Activated CD8-positive, alpha-beta memory T cell treated with anti-CD3 and anti-CD28 coated beads for 48 hours (primary cell): ENCODE data around the gene ANTXRL.
"Not testable (repeated sequence)": the region's sequence is repeated elsewhere in the genome, so short reads cannot be mapped to it uniquely, and the experiment has no call there.

Source experiments
- DNase-seq, 3 experiments: peaks; one replicate each; pipeline ENCODE4 v3.0.0-alpha.2; 2020; ENCODE audit warnings: low read depth in 2 of 3, low spot score in 2 of 3

ANTXRL gene

DNA sequence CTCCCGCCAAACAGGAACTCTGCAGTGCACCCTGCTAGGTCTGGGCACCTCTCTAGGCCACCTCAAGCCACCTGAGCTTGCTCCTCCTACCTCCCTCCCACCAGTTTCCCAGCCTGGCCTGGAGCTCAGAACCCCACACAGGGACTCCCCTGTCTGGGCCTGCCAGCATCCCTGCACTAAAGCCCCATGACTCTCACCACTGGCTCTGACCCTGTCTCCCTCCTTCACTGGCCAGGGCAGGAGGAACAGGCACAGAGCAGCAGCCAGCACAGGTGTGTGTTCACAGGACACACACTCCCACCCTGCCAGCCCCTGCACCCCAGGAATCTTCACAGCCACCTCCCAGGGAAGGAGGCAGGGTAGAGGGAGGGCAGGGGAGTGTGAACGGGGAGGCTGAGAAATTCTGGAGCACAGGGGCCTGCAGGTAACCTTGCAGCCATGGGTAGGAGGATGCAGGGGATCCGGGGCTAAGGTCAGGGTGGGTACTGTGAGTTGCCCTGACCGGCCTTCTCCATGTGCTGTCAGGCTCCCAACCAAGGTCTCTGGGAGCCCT is 13.9 kb upstream of the ANTXRL start:
- DNase-seq: no peak

DNA sequence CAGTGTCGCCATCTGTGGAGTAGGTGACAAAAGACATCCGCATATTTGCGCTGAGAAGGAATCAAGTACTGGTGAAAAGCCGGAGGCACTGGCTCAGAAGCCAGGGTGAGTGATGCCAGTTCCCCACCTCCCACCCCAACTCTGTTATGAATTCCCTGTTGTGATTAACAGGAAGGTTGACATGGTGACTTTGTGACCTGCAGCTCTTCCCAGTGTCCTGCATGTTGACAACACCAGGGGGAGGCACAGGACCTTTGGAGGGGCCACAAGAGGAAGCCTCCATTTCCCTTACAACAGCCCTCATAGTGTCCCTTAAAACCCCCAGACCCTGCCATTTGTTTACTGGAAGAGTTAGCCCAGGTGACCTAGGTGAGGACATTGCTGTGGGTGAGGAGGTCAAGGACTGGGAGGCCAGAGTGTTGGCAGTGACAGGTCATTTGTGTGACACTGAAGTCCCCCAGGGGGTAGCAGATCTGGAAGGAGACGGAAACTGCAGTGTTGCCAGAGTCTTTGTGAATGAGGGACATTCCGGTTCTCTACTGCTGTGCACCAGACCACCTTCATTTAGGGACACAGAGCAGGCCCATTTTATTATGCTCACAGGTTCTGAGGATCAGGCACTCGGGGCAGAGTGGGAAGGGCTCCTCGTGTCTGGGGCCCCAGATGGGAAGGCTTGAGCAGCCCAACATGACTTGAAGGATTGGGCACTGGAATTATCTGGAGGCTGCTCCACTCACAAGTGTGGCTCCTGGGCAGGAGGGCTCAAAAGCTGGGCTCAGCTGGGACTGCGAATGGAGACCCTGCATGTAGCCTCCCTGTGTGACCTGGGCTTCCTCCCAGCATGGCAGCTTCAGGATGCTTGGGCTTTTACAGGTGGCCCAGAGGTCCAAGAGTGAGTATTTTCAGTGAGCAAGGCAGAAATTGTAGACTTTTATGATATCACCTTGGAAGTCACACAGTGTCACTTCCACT is 13.0 kb upstream of the ANTXRL start:
- no peak for DNase-seq

DNA sequence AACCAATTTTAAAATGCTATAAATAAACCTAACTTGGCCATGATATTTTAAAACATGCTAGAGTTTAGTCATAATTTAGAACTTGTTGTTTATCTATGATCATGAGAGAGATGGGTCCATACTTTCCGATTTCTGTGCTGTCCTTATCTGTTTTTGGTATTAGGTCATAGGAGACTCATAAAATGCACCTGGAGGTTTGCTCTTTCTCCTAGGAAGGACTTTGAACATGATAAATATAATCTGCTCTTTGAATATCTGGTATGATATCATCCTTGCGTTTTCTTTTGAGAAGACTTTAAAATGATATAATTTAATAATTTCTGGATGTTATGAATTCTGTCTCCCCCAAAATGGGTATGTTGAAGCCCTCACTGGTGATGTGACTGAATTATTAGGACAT is 9.0 kb upstream of the ANTXRL start:
- DNase-seq: no peak

DNA sequence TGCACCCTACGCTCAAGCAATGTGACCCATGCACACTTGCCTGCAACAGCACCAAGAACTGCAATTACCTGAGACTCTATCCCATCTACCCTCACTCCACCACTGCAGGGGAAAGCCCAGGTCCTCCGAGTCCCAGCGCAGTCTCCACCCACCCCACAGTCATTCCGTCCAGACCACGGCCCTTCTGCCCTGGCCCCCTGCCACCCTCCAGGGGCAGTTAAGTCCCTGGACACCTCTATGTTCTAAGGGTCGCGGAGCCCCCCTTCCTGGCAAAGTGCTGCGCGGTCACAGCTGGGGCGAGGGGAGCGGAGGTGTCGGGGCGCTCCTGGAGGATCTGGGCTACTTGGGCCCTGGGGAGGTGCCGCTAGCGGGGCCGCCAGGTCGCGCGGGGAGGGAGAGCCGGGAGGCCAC is 4.4 kb upstream of the ANTXRL start:
- DNase-seq: not testable (repeated sequence)

DNA sequence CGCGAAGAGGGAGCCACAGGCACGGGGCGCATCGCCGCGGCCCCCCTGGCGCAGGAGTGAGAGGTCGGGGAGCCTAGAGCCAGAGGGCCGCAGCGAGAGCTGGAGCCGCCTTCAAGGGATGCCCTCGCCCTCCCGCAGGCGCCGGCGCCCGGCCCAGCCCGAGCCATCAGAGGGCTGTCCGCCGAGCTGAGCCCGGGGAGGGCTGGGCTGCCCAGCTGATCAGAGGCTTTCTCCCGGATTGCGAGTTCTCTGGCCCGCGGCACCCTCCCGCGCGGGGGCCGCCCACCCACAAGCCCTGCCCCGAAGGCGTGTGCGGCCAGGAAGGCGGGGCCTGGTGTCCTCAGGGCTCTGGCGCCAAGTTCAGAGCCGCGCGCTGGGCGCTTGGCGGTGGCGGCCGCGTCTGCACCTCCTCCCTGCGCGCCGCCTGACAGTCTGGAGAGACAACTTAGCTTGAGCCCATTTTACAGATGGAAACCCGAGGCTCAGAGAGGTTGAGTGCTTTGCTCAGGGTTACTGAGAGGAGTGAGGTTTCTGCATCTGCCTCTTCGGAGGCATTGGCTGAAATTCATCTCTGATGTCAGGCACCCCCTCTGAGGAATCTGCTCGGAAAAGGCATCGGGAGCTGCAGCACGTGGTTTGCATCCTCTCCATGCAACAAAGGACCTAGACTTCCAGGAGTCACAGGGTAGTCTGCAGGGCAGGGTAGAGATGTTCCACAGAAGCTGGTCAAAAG is 3.8 kb upstream of the ANTXRL start:
- peak in 1 of 3 experiments; percentile 34 for DNase-seq

DNA sequence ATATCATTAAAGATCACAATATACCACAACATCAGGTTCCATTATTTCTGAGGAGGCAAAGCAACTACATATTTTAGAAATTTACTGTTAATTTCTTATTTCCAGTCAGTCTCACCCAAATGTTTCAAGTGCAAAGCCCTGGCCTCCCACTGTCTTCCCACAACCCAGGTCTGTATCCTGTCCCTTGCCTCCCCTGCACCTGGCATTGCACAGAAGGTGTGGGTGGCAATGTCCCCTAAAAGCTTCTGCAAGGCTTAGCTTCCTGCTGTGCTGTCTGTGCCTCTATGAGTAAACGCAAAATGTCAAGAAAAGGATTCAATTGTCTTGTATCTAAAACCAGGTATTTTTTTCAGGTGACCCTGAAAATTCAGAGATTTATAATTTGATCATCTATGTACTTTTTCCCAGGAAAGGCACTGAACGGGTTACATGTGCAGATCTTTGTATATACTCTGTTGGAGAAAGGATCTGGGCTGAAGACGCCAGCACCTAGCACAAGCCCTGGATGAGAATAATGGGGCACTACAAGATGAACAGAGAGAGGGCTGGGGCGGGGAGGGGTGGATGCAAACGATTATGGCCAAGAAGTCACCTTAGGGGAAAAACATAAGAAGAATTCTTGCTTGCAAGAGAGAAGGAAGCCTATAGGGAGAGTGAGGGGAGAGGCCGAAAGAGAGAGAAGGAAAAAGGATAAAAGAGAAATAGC is 3.1 kb upstream of the ANTXRL start:
- DNase-seq: no peak

DNA sequence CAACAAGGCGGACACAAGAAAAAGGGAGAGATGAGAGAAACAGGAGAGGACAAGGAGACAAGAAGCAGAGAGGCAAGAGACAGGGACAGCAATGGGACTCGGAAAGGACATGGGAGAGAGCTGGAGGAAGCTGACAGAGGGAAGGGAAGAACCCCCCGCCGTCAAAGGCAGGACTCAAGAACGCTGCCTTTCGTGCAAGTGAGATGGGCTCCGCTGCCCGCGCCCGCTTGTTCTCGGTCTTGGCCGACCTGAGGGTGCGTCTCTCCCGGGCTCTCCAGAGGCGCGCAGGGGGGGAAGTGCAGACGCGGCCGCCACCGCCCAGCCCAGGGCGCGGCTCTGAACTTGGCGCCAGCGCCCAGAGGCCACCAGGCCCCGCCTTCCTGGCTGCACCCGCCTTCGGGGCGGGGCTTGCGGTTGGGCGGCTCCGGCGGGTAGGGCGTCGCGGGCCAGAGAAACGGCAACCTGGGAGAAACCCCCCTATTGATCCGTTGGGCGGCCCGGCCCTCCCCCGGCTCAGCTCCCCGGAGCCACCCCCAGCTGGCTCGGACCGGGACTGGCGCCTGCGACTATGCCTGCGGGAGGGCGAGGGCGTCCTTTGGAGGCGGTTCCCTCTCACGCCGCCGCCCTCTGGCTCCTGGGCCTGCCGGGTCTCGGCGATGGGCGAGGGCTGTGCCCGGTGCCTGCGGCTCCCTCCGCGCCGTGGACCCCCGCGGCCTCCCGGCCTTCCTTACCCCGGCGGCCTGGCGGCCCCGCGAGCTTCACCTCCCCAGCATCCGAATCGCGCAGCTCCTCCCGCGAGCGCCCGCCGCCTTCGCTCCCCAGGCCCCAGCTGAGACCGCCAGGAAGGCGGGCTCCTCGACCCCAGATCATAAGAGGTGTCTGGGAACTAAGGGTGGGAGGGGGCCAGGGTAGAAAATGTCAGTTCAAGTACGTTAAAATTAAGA is 2.2 kb upstream of the ANTXRL start:
- DNase-seq: peak; percentile 40 to 68 (median 67)

- DNase-seq: no peak
Measured at GRCh38 chr10:46285300-46285699, 1.5 kb upstream of the ANTXRL start.

DNA sequence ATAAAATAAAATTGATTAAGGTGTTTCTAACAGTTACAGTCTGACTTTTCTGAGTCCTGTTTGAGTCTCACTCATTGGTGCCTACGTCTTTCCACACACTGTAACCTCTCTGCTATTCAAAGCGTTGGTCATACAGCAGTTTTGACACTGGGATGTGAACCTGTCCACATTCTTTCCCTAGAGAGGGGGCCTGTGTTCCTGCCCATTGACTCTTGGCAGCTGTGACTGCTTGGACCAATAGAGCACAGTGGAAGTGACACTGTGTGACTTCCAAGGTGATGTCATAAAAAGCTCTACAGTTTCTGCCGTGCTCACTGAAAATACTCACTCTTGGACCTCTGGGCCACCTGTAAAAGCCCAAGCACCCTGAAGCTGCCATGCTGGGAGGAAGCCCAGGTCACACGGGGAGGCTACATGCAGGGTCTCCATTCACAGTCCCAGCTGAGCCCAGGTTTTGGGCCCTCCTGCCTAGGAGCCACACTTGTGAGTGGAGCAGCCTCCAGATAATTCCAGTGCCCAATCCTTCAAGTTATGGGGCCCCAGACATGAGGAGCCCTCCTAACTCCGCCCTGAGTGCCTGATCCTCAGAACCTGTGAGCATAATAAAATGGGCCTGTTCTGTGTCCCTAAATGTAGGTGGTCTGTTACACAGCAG is 704 bp upstream of the ANTXRL start:
- no peak for DNase-seq

- no peak for DNase-seq
Measured at GRCh38 chr10:46287846-46288477, 1.2 kb downstream of the ANTXRL start.

DNA sequence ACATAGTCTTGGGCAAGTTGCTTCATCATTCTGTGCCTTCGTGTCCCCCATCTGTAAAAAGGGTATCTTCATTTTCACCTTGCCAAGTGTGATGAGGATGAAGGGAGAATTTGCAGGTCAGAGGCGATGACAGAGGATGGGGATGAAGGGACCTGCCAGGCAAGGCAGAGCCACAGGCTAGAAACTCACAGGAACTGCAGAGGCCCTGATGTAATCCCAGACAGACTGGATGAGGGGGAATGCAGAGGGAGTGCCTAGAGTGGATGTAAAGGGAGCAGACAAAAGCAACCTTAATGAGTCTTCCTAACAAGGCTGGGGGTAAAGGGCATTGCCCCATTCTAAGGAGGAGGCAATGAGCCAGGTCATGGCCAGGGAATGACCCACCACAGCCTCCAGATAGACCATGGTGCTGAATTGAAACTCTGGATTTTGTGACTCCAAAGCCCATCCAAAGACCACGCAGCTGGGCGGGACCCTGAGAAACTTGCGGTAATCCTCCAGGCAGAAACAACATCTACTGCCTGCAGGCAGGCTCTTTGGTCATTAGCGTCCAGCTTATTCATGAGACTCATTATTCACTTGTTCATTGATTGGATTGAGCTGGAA is 1.9 kb downstream of the ANTXRL start:
- DNase-seq: no peak

- DNase-seq: no peak
Measured at GRCh38 chr10:46289209-46289810, 2.5 kb downstream of the ANTXRL start.

GRCh38 chr10:46290101-46290886 is 3.5 kb downstream of the ANTXRL start:
- no peak for DNase-seq

- DNase-seq: no peak
Measured at GRCh38 chr10:46291817-46292572, 5.2 kb downstream of the ANTXRL start.

- no peak for DNase-seq
Measured at GRCh38 chr10:46292573-46293023, 5.8 kb downstream of the ANTXRL start.

DNA sequence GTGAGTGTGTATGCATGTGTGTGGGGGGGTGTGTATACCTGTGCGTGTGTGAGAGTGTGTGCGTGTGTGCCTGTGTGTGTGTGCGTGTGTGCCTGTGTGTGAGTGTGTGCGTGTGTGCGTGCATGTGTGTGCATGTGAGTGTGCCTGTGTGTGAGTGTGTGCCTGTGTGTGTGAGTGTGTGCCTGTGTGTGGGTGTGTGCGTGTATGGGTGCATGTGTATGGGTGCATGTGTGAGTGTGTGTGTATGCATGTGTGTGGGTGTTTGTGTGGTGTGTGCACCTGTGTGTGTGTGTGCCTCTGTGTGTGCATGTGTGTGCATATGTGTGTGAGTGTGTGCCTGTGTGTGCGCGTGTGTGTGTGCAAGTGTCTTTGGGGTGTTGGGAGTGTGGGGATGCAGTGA is 6.4 kb downstream of the ANTXRL start:
- DNase-seq: no peak
